Smooth muscle cell (in vitro differentiated cells): ENCODE data around the gene TERC. TPM values are rescaled to one million over a fixed set of nuclear protein-coding genes. Genes with fewer than 3 reads are reported as not detected.

Experiments
- DNase-seq: peaks from one replicate; lab custom pipeline; 2025; ENCODE audit not compliant: unreplicated experiment; lab: John Stamatoyannopoulos, UW
- H2AFZ ChIP-seq: fragments of 200-600 bp; sonication (generic); 2 replicates; pipeline ENCODE4 v1.6.0; 2016; ENCODE audit warnings: antibody characterized with exemption, low read depth, mild to moderate bottlenecking
- H3F3A ChIP-seq: fragments of 200-600 bp; sonication (generic); 2 replicates; pipeline ENCODE4 v1.6.0; 2017; ENCODE audit warnings: antibody characterized with exemption, low read depth
- H3K27ac ChIP-seq: fragments of 200-600 bp; sonication (generic); 2 replicates; pipeline ENCODE4 v1.5.1; 2016; ENCODE audit warnings: low read depth, mild to moderate bottlenecking
- H3K27me3 ChIP-seq: fragments of 200-600 bp; sonication (generic); 2 replicates; pipeline ENCODE4 v1.6.1; 2016; ENCODE audit warnings: low read depth, mild to moderate bottlenecking
- H3K36me3 ChIP-seq: fragments of 200-600 bp; sonication (generic); 2 replicates; pipeline ENCODE4 v1.5.1; 2016; ENCODE audit warnings: low read depth
- H3K4me1 ChIP-seq: fragments of 200-600 bp; sonication (generic); 2 replicates; pipeline ENCODE4 v1.5.1; 2016; ENCODE audit warnings: low read depth
- H3K4me2 ChIP-seq: fragments of 200-600 bp; sonication (generic); 2 replicates; pipeline ENCODE4 v1.6.0; 2016; ENCODE audit warnings: mild to moderate bottlenecking
- H3K4me3 ChIP-seq: fragments of 200-600 bp; sonication (generic); 2 replicates; pipeline ENCODE4 v1.5.1; 2016; ENCODE audit warnings: mild to moderate bottlenecking
- H3K79me2 ChIP-seq: fragments of 200-600 bp; sonication (generic); 2 replicates; pipeline ENCODE4 v1.6.0; 2016; ENCODE audit warnings: low read depth, mild to moderate bottlenecking
- H3K9ac ChIP-seq: fragments of 200-600 bp; sonication (generic); 2 replicates; pipeline ENCODE4 v1.6.0; 2016; ENCODE audit warnings: low read depth
- H3K9me3 ChIP-seq: fragments of 200-600 bp; sonication (generic); replicated peaks from 2 replicates; pipeline ENCODE4 v1.5.1; 2016; ENCODE audit warnings: low read depth
- H4K20me1 ChIP-seq: fragments of 200-600 bp; sonication (generic); 2 replicates; pipeline ENCODE4 v1.6.0; 2016; ENCODE audit warnings: low read depth
- CTCF ChIP-seq: fragments of 200-600 bp; sonication (generic); IDR thresholded peaks from 2 replicates; pipeline ENCODE4 v1.5.1; 2017; ENCODE audit warnings: borderline replicate concordance, mild to moderate bottlenecking, antibody characterized with exemption; ENCODE audit not compliant: insufficient read depth, poor library complexity, severe bottlenecking
- WGBS: methylation state at CpG from one replicate; pipeline ENCODE4 v1.1.7; 2016; ENCODE audit warnings: low lambda C conversion rate; 5-methylcytosine and 5-hydroxymethylcytosine counted together
- polyA plus RNA-seq: library from polyadenylated mRNA; unstranded; fragments of >200 nt; fragmentation: Nextera tagmentation; extraction: Ambion mirVana; gene quantifications from 2 replicates; pipeline ENCODE4 v1.2.1, GENCODE V29; 2016
- total RNA-seq: library from RNA; depleted of rRNA; stranded (reverse); fragments of >200 nt; gene quantifications from 2 replicates; pipeline ENCODE4 v1.2.3, GENCODE V29; 2014

Gene TERC
- total and polyA plus RNA-seq, 2 experiments from 2014 or later = 148 TPM; not detected in 1

GRCh38 chr3:169772305-169772896, 7.5 kb upstream of the TERC start:
- Histone ChIP-seq H3K9ac (peak overlapping the region; percentile 98), H3K36me3 (peaks cover 7% of the 10 kb centered on the region), H3F3A (peaks cover 23% of the 10 kb centered on the region), H3K79me2 (peaks cover 26% of the 10 kb centered on the region), H3K9me3 (no peaks in the 10 kb centered on the region), H2AFZ (peak overlapping the region; percentile 92), H4K20me1 (peaks cover 24% of the 10 kb centered on the region), H3K4me2 (peak overlapping the region; percentile 99), H3K27me3 (no peaks in the 10 kb centered on the region), H3K27ac (peak overlapping the region; percentile 97), H3K4me1 (peaks cover 7% of the 10 kb centered on the region), H3K4me3 (peak overlapping the region; percentile 78)
- under 1% methylated on average over 15 of the region's 15 CpGs for WGBS
- DNase-seq = peak; percentile 67
- no peak for TF ChIP-seq CTCF

GRCh38 chr3:169771497-169772304, 6.8 kb upstream of the TERC start:
- Histone ChIP-seq H3K9ac (peak overlapping the region; percentile 98), H2AFZ (peak overlapping the region; percentile 92), H3F3A (peaks cover 23% of the 10 kb centered on the region), H3K4me1 (peaks cover 7% of the 10 kb centered on the region), H3K36me3 (peaks cover 7% of the 10 kb centered on the region), H3K4me2 (peak overlapping the region; percentile 99), H3K79me2 (peaks cover 26% of the 10 kb centered on the region), H3K4me3 (peak overlapping the region; percentile 78), H3K27me3 (no peaks in the 10 kb centered on the region), H3K9me3 (no peaks in the 10 kb centered on the region), H4K20me1 (peaks cover 18% of the 10 kb centered on the region), H3K27ac (peak overlapping the region; percentile 97)
- DNase-seq = no peak
- no peak for TF ChIP-seq CTCF
- 1% methylated on average over 27 of the region's 27 CpGs for WGBS

- peaks cover 10% of the 10 kb centered on the region for H3K79me2 ChIP-seq
- DNase-seq = peak; percentile 25
- H3K4me2 ChIP-seq = peak within 1 kb of the TSS; percentile 97
- H3K9ac ChIP-seq = peak within 1 kb of the TSS; percentile 79
- H3K27ac ChIP-seq = peak within 1 kb of the TSS; percentile 65
- H4K20me1 ChIP-seq = peaks cover 7% of the 10 kb centered on the region
- no peak for TF ChIP-seq CTCF
- peak within 1 kb of the TSS; percentile 90 for H3K4me3 ChIP-seq
- H3F3A ChIP-seq = peaks cover 33% of the 10 kb centered on the region
- H3K4me1 ChIP-seq = peaks cover 7% of the 10 kb centered on the region
- WGBS = 1% methylated on average over 49 of the region's 51 CpGs
- H2AFZ ChIP-seq = peak within 1 kb of the TSS; percentile 92
- H3K27me3 ChIP-seq = no peaks in the 10 kb centered on the region
- no peaks in the 10 kb centered on the region for H3K9me3 ChIP-seq
- no peaks in the 10 kb centered on the region for H3K36me3 ChIP-seq
These were observed 4.7 kb upstream of the TERC start, which contains the start of gene ACTRT3 for GRCh38 chr3:169769287-169770181. Gene ACTRT3, minus strand, starts transcription at chr3:169769561. Its CDS starts 41 bp downstream, at chr3:169769520.
